NCI-H82 treated with DMSO at 0.1 percent for 48 hours (cell line): ENCODE measurements around the gene CELA1.
"Not testable (repeated sequence)": the region's sequence is repeated elsewhere in the genome, so short reads cannot be mapped to it uniquely, and the experiment has no call there.

Experiments
- DNase-seq: peaks from one replicate; lab custom pipeline; 2025; ENCODE audit not compliant: unreplicated experiment; lab: John Stamatoyannopoulos, UW

CELA1 gene

DNA sequence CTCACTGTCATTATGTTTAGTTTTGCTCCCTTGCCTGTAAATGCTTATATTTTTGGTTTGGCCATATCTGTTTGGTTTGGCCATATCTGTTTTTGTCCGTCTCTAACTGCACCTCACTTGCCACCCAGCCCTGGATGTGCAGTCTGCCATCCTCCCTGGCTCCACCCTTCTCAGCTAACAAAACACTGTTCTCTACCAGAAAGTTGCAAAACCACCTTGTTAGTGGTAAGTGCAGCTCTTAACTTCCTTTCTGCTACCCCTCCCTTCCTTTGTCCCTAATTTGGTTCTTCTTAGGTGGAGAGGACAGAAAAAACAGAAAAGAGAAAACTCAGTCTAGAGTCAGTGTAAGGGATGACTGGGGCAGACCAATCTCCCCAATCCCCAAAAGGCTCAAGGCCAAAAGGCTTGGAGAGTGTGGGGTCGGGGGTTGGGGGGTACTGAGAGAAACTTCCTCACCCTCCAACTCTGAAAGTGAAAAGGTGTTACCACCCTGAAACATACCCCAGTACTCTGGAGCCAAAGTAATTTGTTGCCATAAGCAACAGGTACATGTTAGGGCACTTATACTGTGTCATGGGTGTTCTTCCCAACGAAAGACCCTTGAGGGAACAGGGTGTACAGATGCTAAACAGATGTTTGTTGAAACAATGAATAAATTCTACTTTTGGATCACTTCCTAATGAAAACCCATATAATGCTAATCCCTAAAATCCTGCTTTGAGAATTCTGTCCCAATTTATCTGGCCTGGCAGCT, 27.5 kb downstream of the CELA1 start:
- DNase-seq = no peak

DNA sequence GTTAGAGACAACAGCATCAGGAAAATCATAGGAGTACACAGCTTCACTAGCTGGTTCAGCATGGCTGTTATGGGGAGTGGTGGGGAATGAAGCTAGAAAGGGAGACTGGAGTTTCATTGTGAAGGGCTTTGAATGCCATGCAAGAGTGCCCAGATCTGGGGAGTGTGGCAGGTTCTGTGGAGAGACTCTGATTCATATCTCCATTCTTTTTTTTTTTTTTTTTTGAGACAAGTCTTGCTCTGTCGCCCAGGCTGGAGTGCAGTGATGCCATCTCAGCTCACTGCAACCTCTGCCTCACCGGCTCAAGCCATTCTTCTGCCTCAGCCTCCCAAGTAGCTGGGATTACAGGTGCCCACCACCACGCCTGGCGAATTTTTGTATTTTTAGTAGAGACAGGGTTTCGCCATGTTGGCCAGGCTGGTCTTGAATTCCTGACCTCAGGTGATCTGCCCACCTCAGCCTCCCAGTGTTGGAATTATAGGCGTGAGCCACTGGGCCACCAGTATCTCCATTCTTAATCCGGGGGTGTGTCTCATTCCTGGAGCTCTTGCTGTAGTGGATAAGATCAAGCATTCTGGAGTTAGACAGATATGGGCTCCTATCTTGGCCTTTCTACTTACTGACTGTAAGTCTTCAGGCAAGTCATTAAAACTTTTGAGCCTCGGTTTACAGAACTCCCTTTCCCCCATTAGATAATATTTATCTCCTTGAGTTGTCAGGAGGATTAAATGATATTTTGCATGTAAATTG, 28.2 kb downstream of the CELA1 start:
- DNase-seq = not testable (repeated sequence)

DNA sequence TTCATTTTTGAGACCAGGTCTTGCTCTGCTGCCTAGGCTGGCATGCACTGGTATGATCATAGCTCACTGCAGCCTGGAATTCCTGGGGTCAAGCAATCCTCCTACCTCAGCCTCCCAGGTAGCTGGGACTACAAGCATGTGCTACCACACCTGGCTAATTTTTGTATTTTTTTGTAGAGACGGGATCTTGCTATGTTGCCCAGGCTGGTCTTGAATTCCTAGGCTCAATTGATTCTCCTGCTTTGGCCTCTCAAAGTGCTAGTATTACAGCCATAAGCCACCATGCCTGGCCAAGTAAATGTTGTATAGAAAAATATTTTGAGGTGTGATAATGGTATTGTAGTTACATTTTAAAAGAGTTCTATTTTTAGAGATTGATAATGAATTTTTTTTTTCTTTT, 35.1 kb downstream of the CELA1 start:
- no peak for DNase-seq

DNA sequence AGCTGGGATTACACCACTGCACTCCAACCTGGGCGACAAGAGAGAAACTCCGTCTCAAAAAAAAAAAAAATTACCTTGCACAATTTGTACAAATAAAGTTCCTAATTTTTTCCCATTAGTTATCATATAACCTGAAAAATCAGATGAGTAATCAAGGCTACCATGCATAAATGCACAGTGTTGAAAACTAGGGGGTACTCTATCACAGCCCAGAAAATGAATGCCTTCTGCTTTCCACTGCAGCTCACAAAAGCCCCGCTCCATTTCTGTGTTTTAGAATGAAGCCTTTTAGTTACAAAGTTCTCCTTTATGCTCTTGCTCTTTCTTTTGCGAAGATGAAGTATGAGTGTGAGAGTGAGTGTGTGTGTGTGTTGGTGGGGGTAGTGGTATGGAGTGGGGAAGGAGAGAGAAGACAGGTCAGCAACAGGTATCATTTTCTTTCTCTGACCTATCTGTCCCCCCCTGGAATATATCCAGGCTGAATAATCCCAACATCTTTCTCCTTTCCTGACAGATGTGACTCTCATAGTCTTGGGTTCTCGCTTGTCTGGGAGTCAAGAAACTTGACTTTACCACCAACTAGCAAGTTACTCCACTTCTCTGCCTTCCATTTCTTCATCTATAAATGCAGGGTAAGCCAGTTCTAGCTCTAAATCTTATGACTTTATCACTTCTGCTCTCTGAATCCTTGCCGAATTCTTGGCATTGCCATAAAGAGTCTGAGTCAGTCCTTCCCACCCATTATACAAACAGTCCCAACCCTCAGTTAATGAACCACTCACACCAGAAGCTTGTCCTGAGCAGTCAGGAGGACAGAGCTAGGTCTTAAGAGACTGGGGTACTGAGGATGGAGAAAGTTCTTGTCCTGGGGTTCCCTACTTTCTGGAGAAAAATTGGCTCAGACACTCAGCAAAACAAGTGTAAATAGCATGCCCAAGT, 38.6 kb downstream of the CELA1 start:
- no peak for DNase-seq

DNA sequence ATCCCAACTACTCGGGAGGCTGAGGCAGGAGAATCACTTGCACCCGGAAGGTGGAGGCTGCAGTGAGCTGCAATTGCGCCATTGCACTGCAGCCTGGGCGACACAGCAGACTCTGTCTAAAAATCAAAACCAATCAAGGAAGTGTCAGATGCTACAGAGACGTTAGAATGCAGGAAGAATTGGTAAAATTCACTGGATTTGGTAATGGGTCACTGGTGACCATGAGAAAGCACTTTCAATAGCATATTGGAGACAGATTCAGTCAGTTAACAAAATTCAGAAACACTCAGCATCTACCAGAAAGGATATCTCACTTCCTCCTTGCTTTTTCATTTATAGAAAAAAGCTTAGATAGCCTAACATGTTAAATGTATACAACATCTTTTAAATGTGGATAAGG, 40.0 kb downstream of the CELA1 start:
- DNase-seq = no peak

DNA sequence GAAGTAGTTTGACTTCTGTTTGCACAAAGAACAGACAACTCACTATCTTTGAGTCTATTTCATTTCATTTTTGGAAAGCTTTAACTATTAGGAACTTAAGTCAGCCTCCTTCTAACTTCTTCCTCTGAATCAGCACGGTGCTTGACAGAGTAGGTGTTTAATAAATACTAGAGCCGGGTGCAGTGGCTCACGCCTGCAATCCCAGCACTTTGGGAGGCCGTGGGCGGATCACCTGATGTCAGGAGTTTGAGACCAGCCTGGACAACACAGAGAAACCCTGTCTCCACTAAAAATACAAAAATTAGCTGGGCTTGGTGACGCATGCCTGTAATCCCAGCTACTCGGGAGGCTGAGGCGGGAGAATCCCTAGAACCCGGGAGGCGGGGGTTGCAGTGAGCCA, 45.7 kb downstream of the CELA1 start:
- DNase-seq = not testable (repeated sequence)

DNA sequence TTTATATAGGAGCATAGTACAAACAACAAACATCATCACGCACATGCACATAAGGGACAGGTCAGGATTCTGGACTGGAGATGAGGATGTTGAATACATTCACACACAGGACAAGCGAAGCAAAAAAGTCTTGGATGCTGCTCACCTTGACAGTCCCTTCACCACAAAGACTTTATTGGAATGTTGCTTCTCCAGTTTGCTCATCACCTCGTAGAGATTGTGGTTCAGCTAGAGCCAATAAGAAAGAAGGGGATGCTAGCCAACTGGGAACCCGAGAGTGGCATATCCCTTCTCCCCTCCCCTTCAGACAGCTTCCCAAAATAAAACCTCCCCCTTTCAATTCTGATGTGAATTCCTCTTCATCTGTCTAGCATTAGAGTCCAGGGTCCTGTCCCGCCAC, 50.8 kb downstream of the CELA1 start:
- DNase-seq = no peak

DNA sequence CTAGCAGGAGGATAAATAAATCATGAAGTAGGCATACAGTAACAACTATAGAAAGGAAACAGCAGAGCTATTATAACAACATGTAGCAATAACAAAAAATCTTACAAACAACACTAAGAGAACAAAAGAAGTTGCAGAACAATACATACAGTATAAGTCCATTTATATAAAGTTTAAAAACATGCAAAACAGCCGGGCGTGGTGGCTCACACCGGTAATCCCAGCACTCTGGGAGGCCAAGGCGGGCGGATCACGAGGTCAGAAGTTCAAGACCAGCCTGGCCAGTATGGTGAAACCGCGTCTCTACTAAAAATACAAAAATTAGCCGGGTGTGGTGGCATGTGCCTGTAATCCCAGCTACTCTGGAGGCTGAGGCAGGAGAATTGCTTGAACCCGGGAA, 52.4 kb downstream of the CELA1 start:
- DNase-seq = not testable (repeated sequence)

DNA sequence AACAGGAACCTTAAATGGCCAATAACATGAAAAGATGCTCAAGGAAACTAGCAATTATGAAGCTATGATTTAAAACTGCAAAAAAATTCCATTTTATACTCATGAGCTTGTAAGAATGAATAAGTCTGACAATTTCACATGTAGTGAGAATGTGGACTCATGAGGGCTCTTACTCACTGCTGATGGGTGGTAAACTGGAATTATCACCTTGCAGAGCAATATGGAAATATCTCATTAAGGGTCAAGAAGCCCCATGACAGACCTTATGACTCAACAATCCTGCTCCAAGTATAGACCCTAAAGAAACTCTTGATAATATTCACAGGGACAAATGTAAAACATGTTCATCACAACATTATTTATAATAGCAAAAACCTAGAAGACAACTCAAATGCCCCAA, 52.8 kb downstream of the CELA1 start:
- no peak for DNase-seq

DNA sequence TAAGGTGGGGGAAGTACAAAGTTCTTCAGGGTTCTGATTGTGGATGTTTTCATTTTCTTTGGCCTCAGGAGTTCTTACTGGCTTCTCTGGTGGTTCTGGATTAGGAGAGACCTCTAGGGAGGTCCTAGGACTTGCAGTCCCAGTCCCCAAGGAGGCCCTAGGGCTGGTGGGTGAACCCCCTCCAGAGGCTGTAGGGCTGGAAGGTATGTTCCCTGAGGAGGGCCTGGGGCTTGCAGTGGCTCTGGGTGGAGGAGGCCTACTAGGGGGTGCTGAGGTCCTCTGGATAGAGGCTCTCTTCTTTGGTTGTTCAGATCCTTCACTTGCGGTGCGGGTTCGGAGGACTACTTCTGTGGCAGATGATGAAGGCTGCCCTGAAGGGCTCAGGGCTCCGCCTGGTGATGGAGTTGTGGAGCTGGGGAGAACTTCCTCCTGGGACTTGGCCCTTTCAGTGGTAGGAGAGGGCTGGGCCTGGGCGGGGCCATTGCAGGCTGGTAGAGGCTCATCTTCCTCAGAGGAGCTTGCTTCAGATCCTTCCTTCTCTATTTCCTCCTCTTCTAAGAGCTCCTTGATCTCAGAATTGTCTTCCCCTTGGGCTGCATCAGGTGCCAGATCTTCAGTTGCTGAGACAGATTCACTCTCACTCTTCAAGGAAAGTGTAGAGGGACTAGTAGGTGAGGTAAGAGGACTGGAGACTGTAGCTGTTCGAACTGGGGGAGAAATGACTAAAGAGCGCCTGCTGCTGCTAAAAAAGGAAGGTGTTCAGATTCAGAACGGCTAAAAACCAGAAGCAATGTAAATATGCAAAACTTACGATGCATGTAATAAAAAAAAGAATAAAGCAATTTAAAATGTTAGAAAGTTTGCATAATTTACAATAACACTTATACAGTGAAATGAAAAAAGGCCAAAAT, 54.6 kb downstream of the CELA1 start:
- not testable (repeated sequence) for DNase-seq

DNA sequence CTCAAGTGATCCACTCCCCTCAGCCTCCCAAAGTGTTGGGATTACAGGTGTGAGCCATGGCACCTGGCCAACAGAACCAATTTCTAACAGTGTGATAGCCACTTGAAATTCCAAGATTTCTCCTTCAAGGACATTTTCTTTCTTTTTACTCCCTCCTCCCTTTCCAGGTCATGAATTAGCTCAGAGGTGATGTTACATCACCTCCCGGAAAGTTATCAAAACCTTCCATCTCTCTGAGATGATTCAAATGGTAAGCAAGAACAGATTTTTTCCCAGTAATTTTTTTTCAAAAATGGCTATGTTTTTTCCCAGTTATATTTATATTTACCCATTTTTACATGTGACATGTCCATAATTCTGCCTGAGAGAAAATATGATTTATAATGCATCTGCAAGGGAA, 60.6 kb downstream of the CELA1 start:
- DNase-seq = no peak

DNA sequence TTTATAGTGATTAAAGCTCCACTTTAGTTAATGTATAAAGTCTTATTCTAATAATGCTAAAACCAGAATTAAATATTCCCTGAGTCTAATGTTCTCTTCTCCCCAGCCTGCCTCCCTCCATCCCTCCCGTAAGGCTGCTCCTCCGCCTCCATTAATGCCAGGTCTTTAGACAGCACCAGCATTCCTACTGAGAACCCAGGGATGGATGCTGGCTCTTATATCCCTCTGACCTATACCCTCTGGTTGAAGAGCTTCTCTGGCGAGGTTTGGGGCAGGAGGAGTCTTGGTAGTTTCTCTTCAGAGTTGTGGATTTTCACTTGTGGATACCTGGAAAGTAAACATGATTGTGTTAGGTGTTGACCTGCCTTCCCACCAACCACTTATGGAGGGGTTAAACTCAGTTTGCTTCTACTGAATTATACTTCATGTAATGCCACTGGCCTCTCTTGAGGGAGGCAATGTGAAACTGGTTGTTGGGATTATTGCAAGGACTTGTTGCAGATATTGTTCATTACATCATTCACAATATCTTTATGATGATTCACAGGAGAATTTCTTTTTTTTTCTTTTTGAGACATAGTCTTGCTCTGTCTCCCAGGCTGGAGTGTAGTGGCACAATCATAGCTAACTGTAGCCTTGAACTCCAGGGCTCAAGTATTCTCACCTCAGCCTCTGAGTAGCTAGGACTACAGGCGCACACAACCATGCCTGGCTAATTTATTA, 65.1 kb downstream of the CELA1 start:
- DNase-seq = no peak
